Endothelial cell of umbilical vein (primary cell): Measurements from ENCODE around the gene TEX54.
"Not testable (repeated sequence)": the region's sequence is repeated elsewhere in the genome, so short reads cannot be mapped to it uniquely, and the experiment has no call there.

Experiments used
- POLR2A ChIP-seq: IDR thresholded peaks from 2 replicates; pipeline ENCODE4 v1.6.1; 2012; ENCODE audit warnings: low read depth, mild to moderate bottlenecking, control low read depth, low read length
- POLR2AphosphoS5 ChIP-seq: IDR thresholded peaks from 2 replicates; pipeline ENCODE4 v1.6.1; 2012; ENCODE audit warnings: low read depth, mild to moderate bottlenecking, control low read depth, low read length, moderate library complexity; ENCODE audit not compliant: insufficient read depth
- TF ChIP-seq, protein P1 (sequence below), 2 donors: IDR thresholded peaks; 1 replicate in 1 of 2; 2 replicates in 1 of 2; pipeline ENCODE4 v1.5.1; 2011; ENCODE audit warnings: low read length in 2 of 2, mild to moderate bottlenecking in 2 of 2, moderate library complexity in 2 of 2, control low read depth in 1 of 2, inconsistent platforms in 1 of 2, low read depth in 1 of 2; ENCODE audit not compliant: insufficient read depth in 1 of 2; ENCODE audit errors: extremely low read depth in 1 of 2

DNA sequence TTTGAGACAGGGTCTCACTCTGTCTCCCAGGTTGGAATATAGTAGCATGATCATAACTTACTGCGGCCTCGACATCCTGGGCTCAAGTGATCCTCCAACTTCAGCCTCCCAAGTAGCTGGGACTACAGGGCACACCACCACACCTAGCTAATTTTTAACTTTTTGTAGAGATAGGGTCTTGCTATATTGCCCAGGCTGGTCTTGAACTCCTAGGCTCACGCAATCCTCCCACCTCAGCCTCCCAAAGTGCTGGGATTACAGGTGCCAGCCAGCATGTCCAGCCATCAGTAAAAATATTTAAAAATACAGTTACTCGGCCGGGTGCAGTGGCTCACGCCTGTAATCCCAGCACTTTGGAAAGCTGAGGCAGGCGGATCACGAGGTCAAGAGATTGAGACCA, 4.5 kb downstream of the TEX54 start:
- TF ChIP-seq POLR2AphosphoS5, POLR2A: not testable (repeated sequence)
- TF ChIP-seq, protein P1, sequence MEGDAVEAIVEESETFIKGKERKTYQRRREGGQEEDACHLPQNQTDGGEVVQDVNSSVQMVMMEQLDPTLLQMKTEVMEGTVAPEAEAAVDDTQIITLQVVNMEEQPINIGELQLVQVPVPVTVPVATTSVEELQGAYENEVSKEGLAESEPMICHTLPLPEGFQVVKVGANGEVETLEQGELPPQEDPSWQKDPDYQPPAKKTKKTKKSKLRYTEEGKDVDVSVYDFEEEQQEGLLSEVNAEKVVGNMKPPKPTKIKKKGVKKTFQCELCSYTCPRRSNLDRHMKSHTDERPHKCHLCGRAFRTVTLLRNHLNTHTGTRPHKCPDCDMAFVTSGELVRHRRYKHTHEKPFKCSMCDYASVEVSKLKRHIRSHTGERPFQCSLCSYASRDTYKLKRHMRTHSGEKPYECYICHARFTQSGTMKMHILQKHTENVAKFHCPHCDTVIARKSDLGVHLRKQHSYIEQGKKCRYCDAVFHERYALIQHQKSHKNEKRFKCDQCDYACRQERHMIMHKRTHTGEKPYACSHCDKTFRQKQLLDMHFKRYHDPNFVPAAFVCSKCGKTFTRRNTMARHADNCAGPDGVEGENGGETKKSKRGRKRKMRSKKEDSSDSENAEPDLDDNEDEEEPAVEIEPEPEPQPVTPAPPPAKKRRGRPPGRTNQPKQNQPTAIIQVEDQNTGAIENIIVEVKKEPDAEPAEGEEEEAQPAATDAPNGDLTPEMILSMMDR (IDR thresholded peaks at IDR 0.05; ENCODE audit: extremely low read depth in 1 of 2, insufficient read depth in 1 of 2, low read depth in 1 of 2, low read length in 2 of 2), result not testable (repeated sequence)
